ENCODE results near the gene NELFB.

NELFB gene

DNA sequence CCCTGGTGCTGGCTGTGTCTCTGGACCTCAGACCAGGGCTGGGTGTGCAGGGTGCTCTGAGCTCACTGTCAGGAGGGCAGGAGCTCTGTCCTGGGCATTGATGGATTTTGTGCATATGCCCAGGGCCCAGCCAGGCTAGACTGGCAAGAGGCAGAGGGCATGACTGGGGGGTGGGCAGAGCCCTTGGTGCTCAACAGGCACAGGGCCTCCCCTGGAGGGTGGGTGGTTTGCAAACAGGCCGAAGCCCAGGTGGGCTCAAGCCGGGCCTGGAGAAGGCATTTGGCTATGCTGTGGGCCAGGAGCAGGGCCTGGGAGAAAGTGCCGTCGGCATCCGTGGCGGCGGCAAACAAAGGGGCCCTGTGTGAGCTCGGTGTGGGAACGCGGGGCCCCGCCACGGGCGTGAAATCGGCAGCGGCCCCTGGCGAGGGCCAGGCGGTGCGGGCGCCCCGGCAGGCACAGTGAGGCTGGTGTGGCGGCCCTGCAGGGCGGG lies 48.8 kb downstream of the NELFB start:
- no peak for DNase-seq

DNA sequence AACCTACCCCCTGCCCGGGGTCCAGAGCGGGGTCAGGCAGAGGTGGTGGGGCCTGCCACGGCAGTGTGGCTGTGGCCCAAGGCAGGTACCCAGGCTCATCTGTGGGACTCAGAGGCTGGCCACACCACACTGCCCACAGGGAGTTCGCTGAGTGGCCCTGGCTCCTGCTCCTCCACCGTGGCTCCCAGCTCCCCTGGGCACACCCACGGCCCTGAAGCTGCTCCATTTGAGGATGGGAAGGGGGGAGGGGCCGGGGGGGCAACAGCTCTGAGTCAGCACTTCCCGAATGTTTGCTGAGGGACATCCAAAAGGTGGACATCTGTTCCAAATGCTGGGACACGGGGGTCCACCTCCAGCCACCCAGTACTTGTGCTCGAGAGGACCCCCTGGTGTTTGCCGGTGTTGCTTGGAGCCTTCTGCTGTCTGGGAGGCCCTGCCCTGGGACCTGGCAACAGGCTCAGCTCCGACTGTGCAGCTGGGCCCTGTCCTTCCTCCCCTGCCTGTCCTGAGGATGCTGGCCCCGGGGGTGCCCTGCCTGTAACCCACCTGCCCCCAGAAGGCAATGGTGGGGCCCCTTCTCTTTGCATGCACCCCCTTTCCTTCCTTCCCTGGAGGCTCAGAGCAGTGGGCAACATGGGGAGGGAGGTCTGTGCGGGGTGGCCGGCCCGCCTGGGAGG lies 49.4 kb downstream of the NELFB start:
- DNase-seq, result no peak

DNA sequence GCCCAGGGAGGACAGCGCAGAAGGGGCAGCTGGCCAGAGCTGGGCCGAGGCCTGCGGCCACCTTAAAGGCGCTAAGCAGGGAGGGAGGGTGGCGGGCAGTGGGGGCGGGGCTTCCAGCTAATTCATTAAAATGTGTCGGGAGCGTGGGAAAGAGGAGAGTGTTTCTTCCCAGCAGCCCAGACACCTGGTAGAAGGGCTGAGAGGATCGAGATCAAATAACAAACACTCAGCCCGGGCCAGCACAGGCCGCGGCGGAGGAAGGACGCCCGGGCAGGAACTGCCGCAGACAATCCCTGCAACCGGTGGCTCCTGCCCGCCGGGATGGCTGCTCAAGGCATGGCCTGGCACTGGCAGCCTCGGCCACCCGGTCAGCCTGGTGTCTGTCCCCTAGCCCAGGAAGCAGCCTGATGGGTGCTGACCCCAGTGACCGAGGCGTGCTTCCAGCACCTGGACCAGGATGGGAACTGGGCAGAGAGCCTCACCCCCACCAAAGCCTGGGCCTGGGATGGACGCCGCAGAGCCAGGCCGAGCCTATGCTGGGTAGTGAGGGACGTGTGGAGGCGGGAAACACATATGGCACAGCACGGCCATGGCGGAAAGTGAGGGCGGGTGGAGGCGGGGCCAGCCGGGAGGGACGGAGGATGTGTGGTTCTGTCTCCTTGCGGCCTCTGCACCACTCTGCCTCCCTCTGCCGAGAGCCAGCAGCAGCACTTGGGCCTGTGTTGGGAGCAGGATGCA lies 50.1 kb downstream of the NELFB start:
- peak; percentile 58 for DNase-seq

DNA sequence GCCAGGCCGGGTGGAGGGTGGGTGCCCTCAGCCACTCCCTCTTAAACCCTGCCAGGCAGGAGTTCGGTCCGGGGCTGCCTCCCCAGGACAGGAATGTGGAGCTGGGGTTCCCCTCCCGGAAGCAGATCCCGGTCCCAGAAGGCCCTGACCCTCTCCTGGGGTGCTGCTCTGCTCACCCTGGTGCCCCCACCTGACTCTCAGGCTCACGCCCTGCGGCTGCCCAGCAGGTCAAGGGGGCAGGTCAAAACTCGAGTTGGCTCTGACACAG lies 50.6 kb downstream of the NELFB start:
- no peak for DNase-seq

DNA sequence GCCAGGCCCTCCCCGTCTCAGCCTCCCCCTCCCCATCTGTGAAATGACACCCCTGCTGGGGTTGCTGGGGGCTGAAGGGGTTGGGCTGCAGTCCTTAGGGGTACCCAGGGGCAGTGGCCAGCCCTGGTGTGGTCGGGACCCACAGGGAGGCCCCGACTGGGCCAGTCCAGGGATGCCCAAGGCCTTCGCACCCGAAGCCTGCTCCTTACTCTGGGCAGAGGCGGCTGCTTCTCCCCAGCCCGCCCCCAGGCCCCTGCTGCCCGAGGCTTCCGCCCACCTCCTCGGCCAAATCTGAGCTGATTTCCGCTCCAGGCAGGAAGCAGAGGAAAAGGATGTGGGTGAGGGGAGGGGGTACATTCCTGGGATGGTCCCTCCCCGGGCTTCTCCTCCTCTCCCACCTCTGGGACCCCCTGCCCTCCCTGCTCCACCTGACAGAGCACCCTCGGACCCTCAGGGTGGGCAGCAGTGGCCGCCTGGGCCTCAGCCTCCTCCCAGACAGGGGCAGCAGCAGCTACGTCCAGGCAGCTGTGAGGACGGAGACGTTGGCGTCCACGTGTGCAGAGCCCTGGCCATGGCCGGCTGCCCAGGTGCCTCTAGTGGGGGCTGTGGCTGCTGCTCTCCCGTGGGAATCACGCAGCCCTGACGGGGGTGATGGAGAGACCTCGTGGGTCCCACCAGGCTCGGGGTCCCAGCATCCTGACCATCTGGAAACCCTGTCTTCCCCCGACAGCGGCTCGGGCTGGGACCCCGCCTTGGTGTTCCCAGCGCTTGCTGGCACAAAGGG lies 51.1 kb downstream of the NELFB start:
- DNase-seq, result no peak

DNA sequence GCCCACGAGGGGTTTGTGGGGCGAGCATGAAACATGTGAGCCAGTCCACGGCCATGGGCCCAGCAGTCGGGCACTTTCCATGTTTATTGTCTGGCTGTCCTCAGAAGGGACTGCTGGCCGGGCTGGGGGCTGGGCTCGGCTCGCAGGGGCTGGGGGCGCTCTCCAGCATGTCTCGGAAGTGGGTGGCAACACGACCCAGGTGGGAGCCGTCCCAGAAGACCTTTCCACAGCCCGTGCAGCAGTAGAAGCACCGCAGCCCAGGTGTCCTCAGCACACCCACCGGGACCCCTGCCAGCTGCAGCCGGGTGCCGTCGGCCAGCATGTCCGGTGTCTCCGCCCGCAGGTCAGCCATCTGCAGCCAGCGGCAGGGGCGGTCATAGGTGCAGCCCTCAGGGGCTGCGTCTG lies 51.7 kb downstream of the NELFB start:
- no peak for DNase-seq

DNA sequence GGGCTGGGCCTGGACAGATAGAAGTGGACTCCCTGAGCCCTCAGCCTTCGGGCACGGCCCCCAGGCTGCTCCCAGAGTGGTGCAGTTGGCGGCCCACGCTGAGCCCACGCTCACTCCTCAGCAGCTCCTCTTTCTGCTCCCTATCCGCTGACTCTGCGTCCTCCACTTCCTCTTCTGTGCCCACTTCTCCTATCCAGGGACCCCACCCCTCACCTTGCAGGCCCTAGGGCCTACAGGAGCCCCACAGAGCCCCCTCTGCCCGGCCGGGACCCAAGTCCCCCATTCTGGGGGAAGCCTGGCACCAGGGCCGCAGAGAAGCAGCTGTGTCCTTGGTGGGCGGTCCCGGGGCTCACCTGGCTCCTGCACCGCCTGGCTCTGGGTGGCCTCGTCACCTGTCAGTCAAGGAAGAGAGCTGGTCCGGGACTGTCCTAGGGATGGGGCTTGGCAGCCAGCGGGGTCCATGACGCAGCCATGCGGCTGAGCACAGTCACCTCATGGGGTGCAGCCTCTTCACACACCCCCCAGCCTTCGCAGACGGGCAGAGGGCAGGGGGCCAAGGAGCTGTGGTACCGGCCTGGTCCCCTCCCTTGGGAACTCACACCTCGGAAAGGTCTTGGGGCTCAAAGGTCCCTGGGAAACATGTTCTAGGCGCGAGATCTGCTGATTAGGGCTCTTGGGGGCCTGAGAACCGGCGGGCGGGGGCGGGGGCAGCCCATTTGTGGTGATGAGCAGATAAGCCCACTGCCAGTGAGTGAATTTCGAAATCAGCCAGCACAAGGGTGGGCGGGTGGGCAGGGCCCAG lies 52.3 kb downstream of the NELFB start:
- no peak for DNase-seq

DNA sequence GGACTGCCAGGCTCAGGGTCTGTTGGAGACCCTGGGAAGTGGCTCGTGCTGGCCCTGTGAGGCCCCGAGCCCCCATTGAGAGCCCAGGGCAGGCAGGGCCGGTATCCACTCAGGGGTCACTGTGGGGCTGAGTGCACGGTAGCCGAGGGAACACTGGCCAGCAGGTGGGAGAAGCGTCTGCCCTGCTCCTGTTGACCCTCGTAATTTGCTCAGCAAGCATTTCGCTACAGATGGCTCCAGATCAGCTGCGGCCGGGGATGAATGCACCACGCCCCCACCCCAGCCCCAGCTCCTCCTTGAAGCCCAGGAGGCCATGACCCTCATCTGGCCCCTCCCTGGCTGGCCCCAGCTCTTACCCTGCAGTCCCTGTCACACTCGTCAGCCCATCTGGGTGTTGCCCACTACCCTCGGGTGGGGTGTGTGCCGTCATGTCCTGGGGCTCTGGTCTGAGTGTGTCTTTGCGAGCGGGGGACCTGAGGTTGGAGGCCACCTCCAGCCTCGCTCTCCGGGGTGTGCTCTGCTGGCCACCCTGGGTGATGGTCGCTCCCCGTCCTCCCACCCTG lies 53.0 kb downstream of the NELFB start:
- DNase-seq, result no peak

DNA sequence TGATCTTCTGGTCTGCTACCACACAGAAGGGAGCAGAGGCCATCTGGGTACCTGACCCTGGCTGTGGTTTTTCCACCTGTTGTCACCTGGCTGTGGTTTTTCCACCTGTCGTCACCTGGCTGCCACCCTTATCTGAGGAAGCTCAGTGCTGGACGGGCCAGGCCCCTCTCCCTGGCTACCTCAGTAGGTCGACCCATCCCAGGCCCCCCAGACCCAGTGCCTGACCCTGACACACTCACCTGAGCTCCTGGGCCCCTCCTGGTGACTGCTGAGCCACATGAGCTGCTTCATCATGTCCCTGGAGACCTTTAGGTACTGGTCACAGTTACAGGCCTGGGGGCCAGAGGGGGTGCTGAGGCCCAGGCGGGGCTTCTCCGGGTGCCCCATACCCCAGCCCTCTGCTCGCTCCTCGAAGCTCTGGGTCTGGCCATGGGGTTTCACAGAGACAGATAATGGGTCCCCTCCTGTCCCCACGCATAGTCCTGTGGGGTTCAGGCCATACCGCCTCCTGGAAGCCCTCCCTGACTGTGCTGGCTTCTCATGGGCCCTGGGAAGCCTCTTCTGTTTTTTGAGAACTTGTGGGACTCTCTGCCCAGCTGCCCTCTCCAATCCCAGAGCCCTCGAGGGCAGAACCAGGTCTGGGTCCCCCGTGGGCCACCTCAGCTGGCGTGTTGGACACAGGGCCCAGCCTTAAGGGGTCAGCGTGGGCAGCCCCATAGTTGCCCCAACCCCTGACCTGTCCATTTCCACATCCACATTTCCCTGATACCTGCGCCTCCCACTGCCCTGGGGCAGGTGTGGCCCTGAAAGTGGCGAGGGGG lies 54.5 kb downstream of the NELFB start:
- no peak for DNase-seq

DNA sequence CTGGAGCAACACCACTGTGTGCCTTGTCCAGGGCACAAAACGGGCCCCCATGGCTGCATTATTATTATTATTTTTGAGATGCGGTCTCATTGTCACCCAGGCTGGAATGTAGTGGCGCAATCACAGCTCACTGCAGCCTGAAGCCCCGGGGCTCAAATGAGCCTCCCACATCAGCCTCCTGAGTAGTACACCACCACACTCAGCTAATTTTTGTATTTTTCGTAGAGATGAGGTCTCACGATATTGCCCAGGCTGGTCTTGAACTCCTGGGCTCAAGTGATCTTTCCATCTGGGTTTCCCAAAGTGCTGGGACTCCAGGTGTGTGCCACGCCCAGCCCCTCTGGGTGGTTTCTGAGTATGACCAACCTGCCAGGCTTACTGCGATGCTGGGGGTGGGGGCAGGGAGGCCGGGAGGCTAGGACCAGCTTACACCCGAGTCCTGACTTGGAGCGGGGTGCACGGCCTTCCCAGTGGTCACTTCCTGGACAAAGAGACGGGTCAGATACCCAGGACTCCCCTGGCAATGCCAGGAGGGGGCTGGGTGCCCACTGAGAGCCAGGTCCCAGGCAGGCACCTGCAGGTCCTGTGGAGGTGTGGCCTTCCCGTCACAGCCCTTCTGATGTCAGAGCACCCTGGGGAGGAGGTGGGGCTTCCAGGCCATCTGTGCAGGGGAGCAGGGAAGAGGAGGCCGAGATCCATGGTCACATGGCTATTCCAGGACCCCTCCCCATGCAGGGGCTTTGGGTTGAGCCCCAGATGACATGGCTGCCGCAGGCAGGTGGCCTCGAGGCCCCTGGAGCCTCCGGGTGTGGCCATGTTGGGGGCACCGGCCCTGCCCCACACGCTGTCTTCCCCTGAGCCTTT lies 55.3 kb downstream of the NELFB start:
- no peak for DNase-seq

DNA sequence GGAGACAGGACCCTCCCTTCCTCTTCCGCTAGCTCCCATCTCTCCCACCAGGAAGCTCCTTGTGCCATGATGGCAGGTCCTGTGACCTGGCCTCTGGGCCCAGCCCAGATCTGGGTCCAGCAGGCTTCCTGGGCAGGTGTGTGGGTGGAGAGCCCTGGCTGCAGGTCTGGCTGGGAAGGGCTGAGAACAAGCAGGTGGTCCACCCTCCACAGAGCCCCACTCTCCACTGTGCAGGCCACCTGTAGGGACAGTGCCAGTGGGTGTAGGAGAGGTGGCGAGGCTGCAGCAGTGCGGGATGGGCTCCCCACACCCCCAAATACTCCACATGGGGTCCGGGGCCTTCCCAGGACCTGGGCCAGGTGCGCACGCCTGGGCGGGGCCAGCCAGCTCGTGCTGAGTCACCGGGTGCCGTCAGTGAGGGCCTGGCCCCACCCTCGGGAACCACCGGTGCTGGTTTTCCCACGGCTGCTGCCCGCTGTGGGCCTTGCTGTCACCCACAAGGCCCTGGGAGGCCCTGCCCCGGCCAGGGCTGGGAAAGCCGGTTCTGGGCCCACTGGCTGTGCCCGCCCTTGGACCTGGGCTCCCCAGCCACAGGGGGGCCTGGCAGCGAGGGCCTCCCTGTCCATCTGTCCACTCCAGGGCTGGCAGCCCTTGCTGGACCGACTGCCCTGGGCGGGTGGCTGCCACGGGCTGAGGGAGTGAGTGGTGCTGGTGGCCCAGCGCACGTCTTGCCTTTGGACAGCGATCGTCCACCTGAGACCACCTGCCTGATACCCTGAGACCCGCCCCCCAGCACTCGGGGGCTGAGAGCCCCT lies 56.3 kb downstream of the NELFB start:
- DNase-seq, result peak; percentile 39

DNA sequence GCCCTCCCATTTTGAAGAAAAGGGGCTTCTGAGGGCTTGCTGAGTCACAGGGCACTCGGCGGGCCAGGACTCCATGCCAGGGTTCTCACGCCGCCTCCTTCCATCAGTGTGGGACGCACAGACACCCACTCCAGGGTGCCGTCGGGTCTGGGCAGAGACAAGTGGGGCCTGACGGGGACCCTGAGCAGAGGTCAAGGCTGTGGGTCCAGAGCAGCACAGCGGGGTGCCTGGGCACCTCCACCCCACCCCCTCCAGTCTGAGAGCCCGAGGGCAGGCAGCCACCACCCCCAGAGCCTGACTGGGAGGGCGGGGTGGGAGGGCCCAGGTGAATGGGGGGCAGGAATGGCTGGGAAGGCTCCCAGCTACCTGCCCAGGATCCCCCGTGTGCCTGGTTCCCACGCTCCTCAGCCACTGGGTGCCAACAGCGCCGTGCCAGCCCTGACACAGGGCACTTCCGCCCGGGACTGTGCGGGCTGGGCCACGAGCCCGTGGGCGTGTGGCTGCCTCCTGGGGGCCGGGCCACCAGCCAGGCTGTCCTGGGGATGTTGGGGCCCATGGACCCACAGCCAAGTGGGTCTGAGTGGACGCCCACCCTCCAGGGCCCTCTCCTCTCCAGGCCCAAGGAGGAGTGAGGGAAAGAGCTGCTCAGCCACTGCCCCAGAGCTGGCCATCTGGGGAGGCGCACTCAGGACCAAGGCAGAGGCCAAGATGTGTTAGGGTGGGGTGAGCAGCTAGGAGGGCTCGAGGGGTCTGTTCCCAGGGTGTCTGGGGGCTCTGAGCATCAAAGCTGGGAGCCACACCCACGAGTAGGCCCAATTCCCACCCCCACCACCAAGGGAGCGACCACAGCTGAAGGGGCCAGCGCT lies 57.1 kb downstream of the NELFB start:
- DNase-seq, result no peak

DNA sequence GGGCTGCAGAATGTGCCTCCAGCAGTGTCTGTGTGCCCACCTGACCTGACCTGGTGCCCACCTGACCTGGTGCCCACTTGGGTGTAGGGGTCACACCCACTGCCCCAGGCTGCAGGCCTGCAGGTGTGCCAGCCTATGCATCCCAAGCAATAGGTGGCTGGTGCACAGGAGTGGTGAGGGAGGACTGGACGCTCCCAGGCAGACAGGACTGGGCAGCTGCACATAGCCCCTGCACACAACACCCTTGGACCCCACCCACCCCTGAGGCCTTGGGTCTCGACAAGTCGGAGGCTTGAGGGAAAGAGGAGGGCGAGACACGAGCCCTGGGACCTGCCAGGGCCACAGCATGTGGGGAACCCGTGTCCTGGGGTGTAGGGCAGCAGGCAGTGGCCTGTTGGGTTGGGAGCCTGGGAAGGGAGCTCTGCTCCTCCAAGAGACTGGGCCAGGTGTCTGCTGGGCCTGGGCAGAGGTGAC lies 57.8 kb downstream of the NELFB start:
- no peak for DNase-seq

DNA sequence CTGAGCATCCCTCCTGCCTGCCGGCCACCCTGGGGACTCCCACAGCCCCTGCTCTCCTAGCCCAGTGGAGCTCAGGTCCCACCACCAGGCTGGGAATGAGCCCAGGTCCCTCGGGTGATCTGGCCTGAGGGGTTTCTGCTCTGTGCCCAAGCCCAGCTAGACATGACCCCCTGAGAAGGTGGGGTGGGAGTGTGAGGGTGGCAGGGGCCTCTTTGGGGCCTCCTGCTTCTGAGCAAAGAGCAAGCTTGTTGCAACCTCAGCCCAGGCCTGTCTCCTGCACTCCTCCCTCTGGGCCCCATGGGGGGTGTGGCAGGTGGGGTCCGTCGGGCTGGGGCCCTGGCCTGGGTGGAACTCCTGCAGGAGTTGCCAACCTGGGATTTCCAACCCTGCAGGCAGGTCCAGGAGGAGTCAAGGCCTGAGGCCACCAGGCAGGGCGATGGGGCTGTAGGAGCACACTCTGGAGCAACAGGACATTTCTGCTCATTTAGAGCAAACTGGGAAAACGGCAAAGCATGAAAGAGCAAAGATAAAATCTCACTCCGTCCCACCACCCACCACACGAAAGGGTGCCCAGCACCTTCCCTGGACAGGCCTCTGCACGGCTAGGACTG lies 58.3 kb downstream of the NELFB start:
- DNase-seq, result no peak

DNA sequence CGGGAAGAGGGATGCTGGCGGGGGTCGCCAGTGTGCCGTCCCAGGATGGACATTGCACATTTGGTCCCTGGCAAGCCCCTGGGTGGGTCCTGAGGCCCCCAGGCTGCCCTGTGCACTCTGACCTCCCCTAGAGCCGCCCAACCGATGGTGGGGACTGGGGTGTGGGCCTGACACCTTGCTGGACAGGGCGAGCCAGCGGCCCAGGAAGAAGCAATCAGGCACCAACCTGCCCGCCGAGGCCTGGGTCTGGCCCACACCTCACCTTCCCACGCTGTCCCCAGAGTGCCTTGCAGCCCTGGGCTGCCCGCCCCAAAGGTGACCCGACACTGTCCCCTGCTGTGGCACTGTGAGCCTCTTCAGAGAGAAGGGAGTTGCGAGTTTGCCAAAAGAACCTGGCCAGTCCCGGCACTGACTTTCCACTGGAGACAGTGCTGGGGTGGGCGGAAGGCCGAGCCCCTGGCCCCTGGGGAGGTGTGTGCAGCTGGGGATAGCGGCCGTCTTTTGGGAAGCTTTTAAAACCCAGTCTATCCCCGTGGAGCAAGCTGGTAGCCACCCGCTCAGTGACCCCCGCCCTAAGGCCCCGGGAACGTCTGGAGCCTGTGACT lies 58.9 kb downstream of the NELFB start:
- DNase-seq, result no peak

DNA sequence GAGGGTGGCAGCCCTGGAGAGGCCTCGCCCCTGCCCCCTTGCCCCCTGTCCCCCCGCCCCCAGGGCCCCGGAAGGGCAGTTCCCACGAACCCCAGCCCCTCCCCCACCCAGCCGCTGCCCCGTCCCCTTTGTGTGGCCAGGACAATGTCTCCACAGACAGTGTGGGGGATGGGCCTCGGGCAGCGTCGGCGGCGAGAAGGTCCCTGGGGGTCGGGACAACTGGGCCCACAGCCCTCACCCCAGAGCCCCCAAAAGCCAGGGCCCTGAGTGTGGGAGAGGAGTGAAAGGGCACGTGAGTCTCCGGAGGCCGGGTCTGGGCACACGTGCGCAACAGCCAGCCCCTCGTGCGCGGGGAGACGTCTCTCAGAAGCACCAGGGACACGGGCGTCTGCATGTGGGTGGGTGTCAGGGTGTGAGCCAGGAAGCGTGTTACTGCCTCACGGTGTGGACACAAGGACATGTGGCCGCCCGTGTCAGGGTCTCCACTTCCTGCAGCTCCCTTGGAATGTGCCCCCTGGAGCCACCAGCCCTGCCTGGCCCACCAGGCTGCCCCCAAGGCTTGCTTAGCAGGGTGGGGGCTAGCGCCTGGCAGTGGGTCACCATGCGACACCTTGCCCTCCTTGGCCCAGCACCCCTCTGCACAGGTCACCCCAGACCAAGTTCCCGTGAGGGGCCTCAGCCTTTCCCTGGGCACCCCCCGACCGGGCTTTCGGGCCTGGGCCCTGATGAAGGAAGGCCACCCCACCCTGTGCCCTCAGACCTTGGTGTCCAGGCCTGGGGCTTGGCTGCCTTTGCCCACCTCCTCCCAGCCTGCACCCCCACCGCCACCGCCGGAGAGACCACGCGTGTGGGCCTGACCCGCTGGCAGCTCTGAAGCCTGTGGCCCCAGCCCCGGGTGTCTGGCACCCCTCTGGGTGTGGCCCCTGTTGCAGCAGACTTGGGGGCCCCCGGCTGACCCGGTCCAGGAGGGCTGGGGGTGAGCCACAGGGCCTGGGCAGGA lies 59.7 kb downstream of the NELFB start:
- DNase-seq, result no peak

DNA sequence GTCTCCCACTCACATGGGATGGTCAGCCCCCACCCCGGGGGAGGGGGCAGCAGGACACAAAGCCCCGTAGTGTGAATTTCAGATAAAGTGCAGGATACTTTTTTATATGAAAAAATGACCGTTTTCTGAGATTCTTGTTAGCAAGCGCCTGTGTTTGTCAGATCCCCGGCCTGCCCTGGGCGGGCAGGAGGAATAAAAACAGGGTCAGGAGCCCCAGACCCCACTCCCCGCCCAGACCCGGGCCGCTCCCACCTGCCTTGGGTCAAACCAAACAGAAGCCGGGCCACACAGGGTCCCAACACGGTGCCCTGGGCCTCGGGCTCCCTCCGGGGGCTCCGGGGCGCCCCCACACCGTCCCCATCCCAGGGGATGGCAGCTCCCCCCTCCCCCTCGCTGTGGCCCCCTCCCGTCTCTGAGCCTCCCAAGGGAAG lies 60.5 kb downstream of the NELFB start:
- no peak for DNase-seq

Measured in CD4-positive, alpha-beta T cell treated with Interleukin-10 for 1 hour (primary cell).